Parathyroid adenoma (tissue), 2 donors: ENCODE results near the gene FAM3A.

Source experiments
- H2AFZ ChIP-seq: fragments of 300-600 bp; sonication (generic); one replicate; pipeline ENCODE4 v1.7.0; 2017; ENCODE audit warnings: antibody characterized with exemption, mild to moderate bottlenecking
- H3K27ac ChIP-seq: fragments of 300-600 bp; sonication (generic); one replicate; pipeline ENCODE4 v1.7.0; 2017
- H3K27me3 ChIP-seq: fragments of 300-600 bp; sonication (generic); one replicate; pipeline ENCODE4 v1.7.0; 2017; ENCODE audit warnings: low read length; ENCODE audit not compliant: control insufficient read depth, insufficient read depth
- H3K36me3 ChIP-seq: fragments of 300-600 bp; sonication (generic); one replicate; pipeline ENCODE4 v1.7.0; 2017; ENCODE audit warnings: low read length; ENCODE audit not compliant: control insufficient read depth, insufficient read depth
- H3K4me1 ChIP-seq: fragments of 300-600 bp; sonication (generic); one replicate; pipeline ENCODE4 v1.7.0; 2017; ENCODE audit warnings: control low read depth
- H3K4me2 ChIP-seq: fragments of 300-600 bp; sonication (generic); one replicate; pipeline ENCODE4 v1.7.0; 2017; ENCODE audit warnings: low read length
- H3K4me3 ChIP-seq: fragments of 300-600 bp; sonication (generic); one replicate; pipeline ENCODE4 v1.7.0; 2017; ENCODE audit warnings: low read depth, low read length
- H3K79me2 ChIP-seq: fragments of 300-600 bp; sonication (generic); one replicate; pipeline ENCODE4 v1.7.0; 2017; ENCODE audit warnings: control low read depth
- H3K9ac ChIP-seq: fragments of 300-600 bp; sonication (generic); one replicate; pipeline ENCODE4 v1.7.0; 2017; ENCODE audit warnings: mild to moderate bottlenecking
- H3K9me3 ChIP-seq: fragments of 300-600 bp; sonication (generic); one replicate; pipeline ENCODE4 v1.7.0; 2017; ENCODE audit warnings: low read length; ENCODE audit not compliant: control insufficient read depth
- TF ChIP-seq, protein P1 (sequence below): fragments of 300-600 bp; sonication (generic); IDR thresholded peaks from one replicate; pipeline ENCODE4 v1.7.0; 2017; ENCODE audit warnings: antibody characterized with exemption, mild to moderate bottlenecking
- donor health status: primary hyperparathyroidism.

The FAM3A gene

DNA sequence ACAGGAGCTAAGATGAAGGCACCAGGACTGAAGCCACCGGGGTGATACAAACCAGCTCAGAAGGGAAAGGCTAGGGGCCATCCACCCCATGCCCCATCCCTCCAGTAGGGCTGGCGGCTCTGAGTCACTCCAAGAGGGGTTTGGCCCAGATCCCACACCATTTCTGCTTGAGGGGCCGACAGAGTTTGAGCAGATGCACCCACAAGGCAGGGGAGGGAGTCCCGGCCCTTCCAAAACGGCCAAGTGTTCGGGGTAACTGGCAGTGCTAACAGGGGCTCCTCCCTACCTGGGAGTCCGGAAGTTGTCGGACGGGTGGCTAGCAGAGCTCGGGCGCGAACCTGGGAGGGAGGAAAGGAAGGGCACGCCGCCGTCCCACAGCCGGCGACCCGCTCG is 26.0 kb downstream of the FAM3A start:
- TF ChIP-seq, protein P1, sequence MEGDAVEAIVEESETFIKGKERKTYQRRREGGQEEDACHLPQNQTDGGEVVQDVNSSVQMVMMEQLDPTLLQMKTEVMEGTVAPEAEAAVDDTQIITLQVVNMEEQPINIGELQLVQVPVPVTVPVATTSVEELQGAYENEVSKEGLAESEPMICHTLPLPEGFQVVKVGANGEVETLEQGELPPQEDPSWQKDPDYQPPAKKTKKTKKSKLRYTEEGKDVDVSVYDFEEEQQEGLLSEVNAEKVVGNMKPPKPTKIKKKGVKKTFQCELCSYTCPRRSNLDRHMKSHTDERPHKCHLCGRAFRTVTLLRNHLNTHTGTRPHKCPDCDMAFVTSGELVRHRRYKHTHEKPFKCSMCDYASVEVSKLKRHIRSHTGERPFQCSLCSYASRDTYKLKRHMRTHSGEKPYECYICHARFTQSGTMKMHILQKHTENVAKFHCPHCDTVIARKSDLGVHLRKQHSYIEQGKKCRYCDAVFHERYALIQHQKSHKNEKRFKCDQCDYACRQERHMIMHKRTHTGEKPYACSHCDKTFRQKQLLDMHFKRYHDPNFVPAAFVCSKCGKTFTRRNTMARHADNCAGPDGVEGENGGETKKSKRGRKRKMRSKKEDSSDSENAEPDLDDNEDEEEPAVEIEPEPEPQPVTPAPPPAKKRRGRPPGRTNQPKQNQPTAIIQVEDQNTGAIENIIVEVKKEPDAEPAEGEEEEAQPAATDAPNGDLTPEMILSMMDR = no peak
- peak overlapping the region; percentile 81 for H3K4me2 ChIP-seq
- no peak overlapping the region for H3K9ac ChIP-seq
- no peaks in the 10 kb centered on the region for H3K27me3 ChIP-seq
- no peaks in the 10 kb centered on the region for H3K9me3 ChIP-seq
- H2AFZ ChIP-seq = peak overlapping the region; percentile 56
- H3K4me3 ChIP-seq = peak overlapping the region; percentile 59
- H3K36me3 ChIP-seq = no peaks in the 10 kb centered on the region
- no peaks in the 10 kb centered on the region for H3K4me1 ChIP-seq
- H3K79me2 ChIP-seq = no peaks in the 10 kb centered on the region
- peak overlapping the region; percentile 70 for H3K27ac ChIP-seq

DNA sequence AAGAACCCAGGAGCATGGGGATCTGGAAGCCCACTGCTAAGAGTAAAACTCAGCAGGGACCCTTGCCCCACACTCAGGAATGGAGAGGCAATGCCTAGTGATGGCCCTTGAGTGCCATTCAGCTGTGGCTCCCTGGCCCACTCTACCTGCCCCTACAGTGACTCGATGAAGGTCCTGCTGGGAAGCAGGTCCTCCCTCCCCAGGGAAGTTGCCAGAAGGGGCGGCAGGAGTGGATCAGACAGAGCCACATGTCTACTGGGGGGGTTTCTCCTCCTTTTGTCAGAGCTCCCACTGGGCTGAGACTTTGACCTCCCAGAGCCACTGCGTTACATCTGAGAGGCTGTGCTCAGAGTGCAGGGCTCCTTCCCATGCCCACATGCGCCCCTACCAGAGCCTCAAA is 26.9 kb downstream of the FAM3A start:
- Histone ChIP-seq H3K27me3 (no peaks in the 10 kb centered on the region), H3K4me3 (no peak overlapping the region), H3K27ac (peak overlapping the region; percentile 70), H3K9ac (no peak overlapping the region), H3K4me2 (peak overlapping the region; percentile 81), H3K4me1 (no peaks in the 10 kb centered on the region), H3K9me3 (no peaks in the 10 kb centered on the region), H3K79me2 (no peaks in the 10 kb centered on the region), H2AFZ (no peak overlapping the region), H3K36me3 (no peaks in the 10 kb centered on the region)
- TF ChIP-seq, protein P1 = no peak

DNA sequence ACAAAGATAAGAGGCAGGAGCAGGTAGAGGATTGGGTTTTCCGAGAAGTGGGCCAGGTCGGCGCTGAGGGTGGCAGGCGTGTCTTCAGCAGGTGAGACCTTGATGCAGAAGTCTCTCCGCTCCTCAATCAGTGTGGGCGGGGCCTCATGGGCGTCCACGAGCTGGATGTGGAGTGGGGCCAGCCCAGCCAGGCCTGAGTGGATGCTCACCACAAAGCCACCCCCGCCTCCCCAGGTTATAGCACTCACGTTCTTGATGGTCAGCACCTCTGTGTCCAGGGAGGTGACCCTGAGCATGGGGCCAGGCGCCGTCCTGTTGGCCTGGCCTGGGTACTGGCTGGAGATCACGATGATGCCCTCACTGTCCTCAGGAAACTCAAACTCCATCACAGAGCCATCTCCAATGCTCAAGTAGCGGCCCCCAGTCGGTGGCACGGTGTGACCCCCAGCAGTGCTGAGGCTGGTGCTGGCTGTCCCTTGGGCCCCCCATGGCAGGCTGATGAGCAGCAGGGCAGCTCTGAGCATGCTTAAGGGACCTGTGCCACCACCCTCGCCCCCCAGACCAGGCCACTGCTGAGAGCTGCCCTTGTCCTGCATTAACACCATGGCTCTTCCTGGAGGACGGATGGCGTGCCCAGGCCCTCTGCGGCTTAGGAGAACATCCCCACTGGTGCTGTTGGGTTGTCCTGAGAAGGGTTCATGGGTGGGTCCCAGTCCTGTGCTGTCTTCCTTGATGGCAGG is 27.5 kb downstream of the FAM3A start:
- TF ChIP-seq, protein P1 = no peak
- Histone ChIP-seq H3K9ac (no peak overlapping the region), H3K9me3 (no peaks in the 10 kb centered on the region), H3K4me1 (no peaks in the 10 kb centered on the region), H3K27me3 (no peaks in the 10 kb centered on the region), H3K4me2 (no peak overlapping the region), H3K27ac (no peak overlapping the region), H3K36me3 (no peaks in the 10 kb centered on the region), H3K4me3 (no peak overlapping the region), H3K79me2 (no peaks in the 10 kb centered on the region), H2AFZ (no peak overlapping the region)

DNA sequence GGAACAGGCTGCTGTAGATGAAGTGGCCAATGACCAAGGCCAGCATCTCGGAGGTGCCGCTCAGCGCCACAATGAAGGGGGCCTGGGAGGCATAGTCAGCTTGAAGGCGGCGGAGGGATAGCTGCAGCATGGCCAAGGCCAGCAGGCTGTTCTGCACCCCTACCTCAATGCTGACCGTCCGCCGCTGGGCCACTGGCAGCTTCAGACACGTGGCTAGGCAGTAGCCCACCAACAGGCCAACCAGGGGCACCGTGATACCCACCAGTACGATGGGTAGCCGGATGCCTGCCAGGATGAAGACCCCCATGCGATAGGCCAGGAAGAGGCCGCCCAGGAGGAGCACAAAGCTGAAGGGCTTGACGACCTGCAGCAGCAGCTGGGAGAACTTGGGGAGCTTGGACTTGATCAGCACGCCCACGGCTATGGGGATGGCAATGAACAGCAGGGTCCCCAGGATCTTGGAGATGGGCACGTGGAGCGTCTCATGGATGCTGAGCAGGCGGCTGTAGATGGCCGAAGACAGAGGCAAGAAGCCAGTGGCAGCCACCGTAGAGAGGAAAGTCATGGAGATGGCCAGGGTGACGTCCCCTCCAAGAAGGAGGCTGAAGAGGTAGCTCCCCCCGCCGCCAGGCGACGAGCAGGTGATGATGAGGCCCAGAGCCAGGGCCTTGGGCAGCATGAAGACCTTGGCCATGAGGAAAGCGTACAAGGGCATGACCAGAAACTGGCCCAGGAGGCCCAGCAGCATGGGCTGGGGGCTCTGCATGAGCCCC is 28.3 kb downstream of the FAM3A start:
- no peaks in the 10 kb centered on the region for H3K36me3 ChIP-seq
- H3K27ac ChIP-seq = no peak overlapping the region
- no peaks in the 10 kb centered on the region for H3K79me2 ChIP-seq
- H3K4me1 ChIP-seq = no peaks in the 10 kb centered on the region
- H3K4me3 ChIP-seq = no peak overlapping the region
- H3K4me2 ChIP-seq = no peak overlapping the region
- H2AFZ ChIP-seq = no peak overlapping the region
- H3K9me3 ChIP-seq = no peaks in the 10 kb centered on the region
- TF ChIP-seq, protein P1 = no peak
- H3K9ac ChIP-seq = no peak overlapping the region
- no peaks in the 10 kb centered on the region for H3K27me3 ChIP-seq
